ENCODE results near the gene SLC15A3. TPM values are rescaled to one million over a fixed set of nuclear protein-coding genes. Genes with fewer than 3 reads are reported as not detected.
A peak's percentile ranks its signal among the peaks of the same experiment; 100 is the strongest.
"Not testable (repeated sequence)": the region's sequence is repeated elsewhere in the genome, so short reads cannot be mapped to it uniquely, and the experiment has no call there.

SLC15A3 gene
- total RNA-seq, 1 donor from 2014 or later, result 10.4 TPM

DNA sequence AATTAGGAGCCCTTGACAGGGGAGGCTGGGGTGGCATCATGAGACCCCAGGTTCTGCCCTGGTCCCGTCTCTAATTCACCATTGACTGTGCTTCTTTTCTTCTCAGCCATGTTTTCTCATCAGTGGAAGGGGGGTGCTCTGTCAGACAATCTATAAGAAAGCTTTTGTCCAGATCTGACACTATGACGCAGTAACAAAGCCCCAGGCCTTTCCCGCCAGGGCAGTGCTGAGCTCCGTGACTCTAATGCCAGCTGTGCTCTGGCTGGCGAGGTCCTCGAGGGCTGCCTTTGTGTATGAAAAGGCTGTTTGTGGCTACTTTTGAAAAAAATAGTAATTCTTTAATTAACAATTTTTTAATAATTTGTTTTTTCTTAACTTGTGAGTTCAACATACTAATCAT lies 22.8 kb upstream of the SLC15A3 start:
- TF ChIP-seq, protein P1, sequence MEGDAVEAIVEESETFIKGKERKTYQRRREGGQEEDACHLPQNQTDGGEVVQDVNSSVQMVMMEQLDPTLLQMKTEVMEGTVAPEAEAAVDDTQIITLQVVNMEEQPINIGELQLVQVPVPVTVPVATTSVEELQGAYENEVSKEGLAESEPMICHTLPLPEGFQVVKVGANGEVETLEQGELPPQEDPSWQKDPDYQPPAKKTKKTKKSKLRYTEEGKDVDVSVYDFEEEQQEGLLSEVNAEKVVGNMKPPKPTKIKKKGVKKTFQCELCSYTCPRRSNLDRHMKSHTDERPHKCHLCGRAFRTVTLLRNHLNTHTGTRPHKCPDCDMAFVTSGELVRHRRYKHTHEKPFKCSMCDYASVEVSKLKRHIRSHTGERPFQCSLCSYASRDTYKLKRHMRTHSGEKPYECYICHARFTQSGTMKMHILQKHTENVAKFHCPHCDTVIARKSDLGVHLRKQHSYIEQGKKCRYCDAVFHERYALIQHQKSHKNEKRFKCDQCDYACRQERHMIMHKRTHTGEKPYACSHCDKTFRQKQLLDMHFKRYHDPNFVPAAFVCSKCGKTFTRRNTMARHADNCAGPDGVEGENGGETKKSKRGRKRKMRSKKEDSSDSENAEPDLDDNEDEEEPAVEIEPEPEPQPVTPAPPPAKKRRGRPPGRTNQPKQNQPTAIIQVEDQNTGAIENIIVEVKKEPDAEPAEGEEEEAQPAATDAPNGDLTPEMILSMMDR (conservative IDR thresholded peaks at IDR 0.05), result no peak
- peak; percentile 45 for DNase-seq (ENCODE audit: low read depth, low spot score)
- Mint-ChIP-seq H3K27ac (ENCODE audit: unreplicated experiment) (peak overlapping the region; percentile 99), H3K27me3 (ENCODE audit: low read depth) (no peaks in the 10 kb centered on the region), H3K9me3 (peaks cover 2% of the 10 kb centered on the region), H3K4me1 (peaks cover 27% of the 10 kb centered on the region), H3K36me3 (ENCODE audit: low read depth) (no peaks in the 10 kb centered on the region), H3K4me3 (no peak overlapping the region)

DNA sequence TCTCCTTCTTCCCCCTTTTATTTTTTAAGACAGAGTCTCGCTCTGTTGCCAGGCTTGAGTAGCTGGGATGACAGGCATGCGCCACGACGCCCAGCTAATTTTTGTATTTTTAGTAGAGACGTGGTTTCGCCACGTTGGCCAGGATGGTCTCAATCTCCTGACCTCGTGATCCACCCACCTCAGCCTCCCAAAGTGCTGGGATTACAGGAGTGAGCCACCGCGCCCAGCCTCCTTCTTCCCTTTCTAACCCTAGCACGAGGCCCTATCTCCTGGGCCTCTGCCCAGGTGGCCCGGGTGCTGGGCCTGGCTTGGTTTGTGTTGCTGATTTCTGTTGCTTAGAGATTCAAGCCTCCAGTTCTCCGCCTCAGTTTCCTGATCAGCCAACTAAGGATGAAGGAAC lies 22.3 kb upstream of the SLC15A3 start:
- H3K27me3 Mint-ChIP-seq (ENCODE audit: low read depth); H3K4me3 Mint-ChIP-seq; H3K36me3 Mint-ChIP-seq (ENCODE audit: low read depth); DNase-seq (ENCODE audit: low read depth, low spot score); H3K9me3 Mint-ChIP-seq: not testable (repeated sequence)
- peak overlapping the region; percentile 99 for H3K27ac Mint-ChIP-seq (ENCODE audit: unreplicated experiment)
- peaks cover 27% of the 10 kb centered on the region for H3K4me1 Mint-ChIP-seq

DNA sequence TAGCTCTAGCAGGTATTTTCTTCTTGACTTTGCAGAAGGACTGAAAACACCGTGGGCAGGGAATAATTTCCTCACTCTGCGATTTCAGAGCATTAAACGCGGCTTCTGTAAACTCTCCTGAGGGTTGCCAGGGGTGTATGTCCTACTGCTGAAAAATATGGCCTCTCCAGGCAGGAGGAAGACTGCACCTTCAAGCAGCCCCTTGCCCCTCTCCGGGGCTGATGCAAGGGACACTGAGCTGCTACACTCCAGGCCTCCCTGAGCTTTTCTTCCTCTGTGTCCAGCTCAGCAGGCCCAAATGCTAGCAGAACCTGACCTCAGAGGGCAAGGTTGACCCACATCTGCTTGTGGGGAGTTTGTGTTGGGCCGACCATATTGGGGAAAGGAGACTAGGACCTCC lies 21.7 kb upstream of the SLC15A3 start:
- Mint-ChIP-seq H3K36me3 (ENCODE audit: low read depth) (peaks cover 4% of the 10 kb centered on the region), H3K27ac (ENCODE audit: unreplicated experiment) (no peak overlapping the region), H3K9me3 (peaks cover 2% of the 10 kb centered on the region), H3K4me1 (peaks cover 27% of the 10 kb centered on the region), H3K27me3 (ENCODE audit: low read depth) (no peaks in the 10 kb centered on the region), H3K4me3 (no peak overlapping the region)
- TF ChIP-seq, protein P1 (conservative IDR thresholded peaks at IDR 0.05), result no peak
- no peak for DNase-seq (ENCODE audit: low read depth, low spot score)

DNA sequence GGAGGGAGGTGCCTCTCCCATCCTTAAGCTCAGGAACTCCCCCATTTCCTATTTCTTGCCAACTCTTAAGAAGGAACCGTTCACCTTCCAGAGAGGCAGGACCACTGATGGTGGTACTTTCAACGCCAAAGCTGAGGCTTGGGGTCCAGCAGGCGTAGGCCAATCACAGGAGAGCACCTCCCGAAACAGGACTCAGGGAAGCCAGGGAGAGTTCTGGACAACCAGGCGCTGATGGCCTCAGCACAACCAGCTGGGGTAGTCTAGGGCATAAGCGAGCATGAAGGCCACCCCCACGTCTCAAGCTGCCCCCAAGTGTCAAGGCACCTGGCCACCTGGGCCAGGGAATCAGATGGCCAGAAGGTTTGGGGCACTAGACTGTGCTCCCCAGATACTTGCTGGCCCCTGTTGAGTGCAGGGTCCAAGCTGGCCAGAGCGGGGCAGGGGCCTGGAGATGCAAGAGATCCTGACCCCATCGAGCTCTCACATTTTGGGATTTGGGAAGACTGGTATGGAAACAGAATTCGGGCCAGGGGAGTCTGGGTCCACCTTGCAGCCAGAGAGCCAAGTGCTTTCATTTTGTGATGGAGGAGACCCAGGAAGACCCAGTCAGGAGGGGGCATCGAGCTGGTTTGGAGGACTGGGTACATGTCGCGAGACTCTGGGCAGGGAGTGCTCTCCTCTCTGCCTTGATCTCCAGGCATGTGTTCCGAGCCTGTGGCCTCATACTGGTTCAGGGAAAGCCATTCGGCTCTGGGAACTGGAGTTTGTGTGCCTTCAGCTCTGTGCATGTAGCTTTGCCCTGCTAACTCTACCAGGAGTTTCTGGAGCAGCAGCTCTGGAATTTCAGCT lies 20.4 kb upstream of the SLC15A3 start:
- Mint-ChIP-seq H3K27me3 (ENCODE audit: low read depth) (no peaks in the 10 kb centered on the region), H3K36me3 (ENCODE audit: low read depth) (peaks cover 5% of the 10 kb centered on the region), H3K4me1 (peaks cover 27% of the 10 kb centered on the region), H3K9me3 (peaks cover 9% of the 10 kb centered on the region), H3K27ac (ENCODE audit: unreplicated experiment) (no peak overlapping the region), H3K4me3 (no peak overlapping the region)
- TF ChIP-seq, protein P1 (conservative IDR thresholded peaks at IDR 0.05), result no peak
- no peak for DNase-seq (ENCODE audit: low read depth, low spot score)

DNA sequence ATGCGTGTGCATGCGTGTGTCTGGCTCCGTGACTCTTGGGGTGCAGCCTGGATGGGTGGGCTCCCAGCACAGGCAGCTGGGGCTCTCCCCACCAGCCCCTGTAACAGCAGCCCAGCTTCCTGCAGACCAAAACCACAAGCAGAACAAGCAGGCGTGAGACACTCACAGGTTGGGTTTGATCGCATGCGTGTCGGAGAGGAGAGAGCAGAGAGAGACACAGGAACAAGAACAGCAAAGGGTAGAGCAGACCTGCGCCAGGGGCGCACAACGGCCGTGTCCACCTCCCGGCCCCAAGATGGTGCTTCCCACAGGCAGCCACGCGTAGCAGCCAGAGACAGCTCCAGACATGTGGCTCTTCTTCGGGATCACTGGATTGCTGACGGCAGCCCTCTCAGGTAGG lies 19.5 kb upstream of the SLC15A3 start, which contains the start of gene CD6:
TSS of gene CD6 (plus strand) at position 161 of the 400 bp plus-strand sequence. CDS start at position 347, 186 bp downstream.
- peaks cover 11% of the 10 kb centered on the region for H3K9me3 Mint-ChIP-seq
- no peak within 1 kb of the TSS for H3K4me3 Mint-ChIP-seq
- peaks cover 7% of the 10 kb centered on the region for H3K36me3 Mint-ChIP-seq (ENCODE audit: low read depth)
- TF ChIP-seq, protein P1 (conservative IDR thresholded peaks at IDR 0.05), result no peak
- H3K4me1 Mint-ChIP-seq, result peaks cover 23% of the 10 kb centered on the region
- no peaks in the 10 kb centered on the region for H3K27me3 Mint-ChIP-seq (ENCODE audit: low read depth)
- no peak within 1 kb of the TSS for H3K27ac Mint-ChIP-seq (ENCODE audit: unreplicated experiment)
- DNase-seq (ENCODE audit: low read depth, low spot score), result no peak

DNA sequence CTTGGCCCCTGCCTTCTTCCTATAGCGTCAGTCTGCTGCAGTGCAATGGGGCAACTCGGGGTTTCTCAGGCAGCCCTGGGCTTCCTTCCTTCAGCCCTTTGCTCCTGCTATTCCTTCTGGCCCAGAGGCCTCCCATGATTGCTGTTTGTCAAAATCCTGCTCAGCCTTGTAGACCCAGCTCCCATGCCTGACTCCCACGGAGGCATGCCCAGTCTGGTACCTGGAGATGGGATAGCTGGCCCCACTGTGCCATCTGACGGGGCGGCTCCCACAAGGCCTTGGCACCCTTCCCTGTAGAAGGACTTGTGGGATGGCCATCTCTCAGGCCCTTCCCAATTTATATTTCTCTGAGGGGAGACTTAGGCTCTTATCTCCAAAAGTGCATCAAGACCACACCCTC lies 18.9 kb upstream of the SLC15A3 start:
- TF ChIP-seq, protein P1 (conservative IDR thresholded peaks at IDR 0.05), result no peak
- Mint-ChIP-seq H3K27ac (ENCODE audit: unreplicated experiment) (no peak overlapping the region), H3K4me1 (peaks cover 19% of the 10 kb centered on the region), H3K9me3 (peaks cover 11% of the 10 kb centered on the region), H3K36me3 (ENCODE audit: low read depth) (peaks cover 7% of the 10 kb centered on the region), H3K4me3 (no peak overlapping the region), H3K27me3 (ENCODE audit: low read depth) (no peaks in the 10 kb centered on the region)
- no peak for DNase-seq (ENCODE audit: low read depth, low spot score)

Data from neural crest cell (in vitro differentiated cells).